GM12891 (cell line): ENCODE measurements around the gene LGR6.

ENCODE experiments used
- DNase-seq: peaks from one replicate; pipeline ENCODE4 v3.0.0; 2011; ENCODE audit warnings: low spot score; ENCODE audit not compliant: insufficient read length
- FAIRE-seq: peaks from 2 replicates; lab custom pipeline; 2011; peaks lifted over from hg19 to GRCh38; lab: Jason Lieb, UNC
- PAX5 ChIP-seq: IDR thresholded peaks from 2 replicates; pipeline ENCODE4 v1.6.1; 2011; ENCODE audit warnings: low read length, moderate library complexity, mild to moderate bottlenecking; ENCODE audit not compliant: insufficient read depth, severe bottlenecking
- POLR2A ChIP-seq: IDR thresholded peaks from 2 replicates; pipeline ENCODE4 v1.6.1; 2011; ENCODE audit warnings: low read depth, low read length, control low read depth
- POLR2AphosphoS5 ChIP-seq: IDR thresholded peaks from 2 replicates; pipeline ENCODE4 v1.6.1; 2011; ENCODE audit warnings: low read depth, low read length, control low read depth
- POU2F2 ChIP-seq: IDR thresholded peaks from 2 replicates; pipeline ENCODE4 v1.6.1; 2011; ENCODE audit warnings: low read depth, mild to moderate bottlenecking, control low read depth, low read length, moderate library complexity
- SPI1 ChIP-seq: IDR thresholded peaks from 2 replicates; pipeline ENCODE4 v1.6.1; 2011; ENCODE audit warnings: low read depth, low read length, control low read depth
- TAF1 ChIP-seq: IDR thresholded peaks from 2 replicates; pipeline ENCODE4 v1.6.1; 2011; ENCODE audit warnings: low read depth, low read length, control low read depth

The LGR6 gene

GRCh38 chr1:202283991-202284390 lies 90.4 kb downstream of the LGR6 start:
- TF ChIP-seq POLR2AphosphoS5 (no peak), PAX5 (no peak), POLR2A (no peak), TAF1 (no peak), SPI1 (no peak), POU2F2 (no peak)
- FAIRE-seq (no peak), DNase-seq (no peak)

GRCh38 chr1:202285908-202286307 lies 92.3 kb downstream of the LGR6 start:
- DNase-seq (no peak), FAIRE-seq (no peak)
- TF ChIP-seq TAF1 (no peak), POU2F2 (no peak), SPI1 (no peak), POLR2AphosphoS5 (no peak), POLR2A (no peak), PAX5 (no peak)

GRCh38 chr1:202286622-202287097 lies 93.1 kb downstream of the LGR6 start:
- FAIRE-seq (no peak), DNase-seq (no peak)

GRCh38 chr1:202287196-202287595 lies 93.6 kb downstream of the LGR6 start:
- FAIRE-seq (no peak), DNase-seq (no peak)
- TF ChIP-seq POLR2AphosphoS5 (no peak), POU2F2 (no peak), SPI1 (no peak), POLR2A (no peak), TAF1 (no peak), PAX5 (no peak)

More at GRCh38 chr1:202286622-202287097, 93.1 kb downstream of the LGR6 start:
- TF ChIP-seq TAF1 = no peak
- no peak for TF ChIP-seq POU2F2
- TF ChIP-seq SPI1 = no peak
- TF ChIP-seq POLR2AphosphoS5 = no peak
- TF ChIP-seq POLR2A = no peak
- TF ChIP-seq PAX5 = no peak

- FAIRE-seq (no peak), DNase-seq (no peak)
- no peak for TF ChIP-seq POLR2AphosphoS5
- TF ChIP-seq POLR2A = no peak
- no peak for TF ChIP-seq SPI1
- TF ChIP-seq PAX5 = no peak
- TF ChIP-seq TAF1 = no peak
- no peak for TF ChIP-seq POU2F2
Measured at GRCh38 chr1:202288177-202288576, 94.6 kb downstream of the LGR6 start.

- no peak for DNase-seq
- TF ChIP-seq POLR2AphosphoS5 = no peak
- TF ChIP-seq PAX5 = no peak
- no peak for TF ChIP-seq SPI1
- no peak for TF ChIP-seq POLR2A
- TF ChIP-seq TAF1 = no peak
- TF ChIP-seq POU2F2 = no peak
- FAIRE-seq = no peak
Measured at GRCh38 chr1:202289009-202289408, 95.4 kb downstream of the LGR6 start.

- FAIRE-seq = no peak
- TF ChIP-seq POLR2AphosphoS5 (no peak), POLR2A (no peak), PAX5 (no peak), SPI1 (no peak), POU2F2 (no peak), TAF1 (no peak)
- DNase-seq = no peak
Measured at GRCh38 chr1:202291001-202291400, 97.4 kb downstream of the LGR6 start.

GRCh38 chr1:202291961-202292712 lies 98.5 kb downstream of the LGR6 start:
- no peak for FAIRE-seq
- TF ChIP-seq POLR2A = no peak
- no peak for TF ChIP-seq TAF1
- no peak for TF ChIP-seq SPI1
- TF ChIP-seq POU2F2 = no peak
- no peak for TF ChIP-seq POLR2AphosphoS5
- TF ChIP-seq PAX5 = no peak
- no peak for DNase-seq

- FAIRE-seq = no peak
- TF ChIP-seq POU2F2 (no peak), SPI1 (no peak), TAF1 (no peak), PAX5 (no peak), POLR2A (no peak), POLR2AphosphoS5 (no peak)
- no peak for DNase-seq
Measured at GRCh38 chr1:202292773-202293172, 99.2 kb downstream of the LGR6 start.
